Activated gamma-delta T cell (primary cell): ENCODE measurements around the gene RMDN2.

Experiments used
- DNase-seq: peaks from one replicate; lab custom pipeline; 2025; lab: John Stamatoyannopoulos, UW

The RMDN2 gene

GRCh38 chr2:38045811-38046210, 120.7 kb downstream of the RMDN2 start:
- DNase-seq, result no peak

GRCh38 chr2:38056216-38056615, 131.1 kb downstream of the RMDN2 start:
- no peak for DNase-seq

- no peak for DNase-seq
Observed at GRCh38 chr2:38057651-38058410, 132.7 kb downstream of the RMDN2 start.

GRCh38 chr2:38060236-38061018, 135.3 kb downstream of the RMDN2 start:
- DNase-seq, result no peak

GRCh38 chr2:38064801-38065501, 139.9 kb downstream of the RMDN2 start:
- no peak for DNase-seq

GRCh38 chr2:38065502-38066135, 140.5 kb downstream of the RMDN2 start:
- no peak for DNase-seq

- DNase-seq, result no peak
Observed at GRCh38 chr2:38066421-38067115, 141.5 kb downstream of the RMDN2 start.
